Measurements from ENCODE around the gene PSKH1.

PSKH1 gene

GRCh38 chr16:67917140-67917851, 24.2 kb downstream of the PSKH1 start:
- TF ChIP-seq CTCF (IDR thresholded peaks at IDR 0.05): no peak
- H3K4me3 ChIP-seq: no peak overlapping the region
- peak overlapping the region; percentile 14 to 56 for H3K27ac ChIP-seq
- no peak for DNase-seq (ENCODE audit: low spot score)

- DNase-seq (ENCODE audit: low spot score): no peak
- Histone ChIP-seq H3K4me3 (no peak overlapping the region), H3K27ac (peak overlapping the region; percentile 14 to 56)
- no peak for TF ChIP-seq CTCF (IDR thresholded peaks at IDR 0.05)
Measured at GRCh38 chr16:67917852-67918236, 24.8 kb downstream of the PSKH1 start.

GRCh38 chr16:67919622-67920221, 26.7 kb downstream of the PSKH1 start:
- no peak for DNase-seq (ENCODE audit: low spot score)
- Histone ChIP-seq H3K4me3 (no peak overlapping the region), H3K27ac (no peak overlapping the region)
- TF ChIP-seq CTCF (IDR thresholded peaks at IDR 0.05): no peak

GRCh38 chr16:67922221-67922620, 29.2 kb downstream of the PSKH1 start:
- DNase-seq (ENCODE audit: low spot score): no peak
- H3K27ac ChIP-seq: no peak overlapping the region
- no peak overlapping the region for H3K4me3 ChIP-seq
- TF ChIP-seq CTCF (IDR thresholded peaks at IDR 0.05): no peak

GRCh38 chr16:67922740-67923139, 29.7 kb downstream of the PSKH1 start:
- no peak for TF ChIP-seq CTCF (IDR thresholded peaks at IDR 0.05)

GRCh38 chr16:67923414-67924116, 30.5 kb downstream of the PSKH1 start:
- DNase-seq (ENCODE audit: low spot score): no peak
- Histone ChIP-seq H3K27ac (no peak overlapping the region), H3K4me3 (no peak overlapping the region)
- no peak for TF ChIP-seq CTCF (IDR thresholded peaks at IDR 0.05)

More at GRCh38 chr16:67922740-67923139, 29.7 kb downstream of the PSKH1 start:
- no peak overlapping the region for H3K27ac ChIP-seq
- DNase-seq (ENCODE audit: low spot score): no peak
- H3K4me3 ChIP-seq: no peak overlapping the region

All from coronary artery (tissue), 2 donors.